Measurements from ENCODE around the gene ZNF750.

GRCh38 chr17:82831818-82832200 lies 8.0 kb downstream of the ZNF750 start:
- TF ChIP-seq POLR2A (IDR thresholded peaks at IDR 0.05) (no peak), CTCF (IDR thresholded peaks at IDR 0.05) (no peak)
